B cell (primary cell): ENCODE data around the gene ZSCAN9. TPM values are rescaled to one million over a fixed set of nuclear protein-coding genes. Genes with fewer than 3 reads are reported as not detected.
A peak's percentile ranks its signal among the peaks of the same experiment; 100 is the strongest.

ENCODE experiments used
- ATAC-seq: fragments of 200-7000 bp; cut with Tn5 transposase; one replicate; pipeline ENCODE4 v1.10.0; 2021; ENCODE audit warnings: low read depth, mild to moderate bottlenecking, moderate number of reproducible peaks, moderate library complexity
- CTCF ChIA-PET: fragments of 350-600 bp; sonication (Branson Sonifier 250); formaldehyde crosslinking; loops from one replicate; lab custom pipeline; 2021; ENCODE audit warnings: antibody characterized with exemption, inconsistent platforms; lab: Charles Lee
- POLR2A ChIA-PET: fragments of 350-600 bp; sonication (Branson Sonifier 250); formaldehyde crosslinking; loops from one replicate; lab custom pipeline; 2021; ENCODE audit warnings: antibody characterized with exemption; lab: Charles Lee
- DNase-seq: peaks from one replicate; pipeline ENCODE4 v3.0.0; 2013
- H2AFZ ChIP-seq: 2 replicates; pipeline ENCODE4 v1.6.1; 2012; ENCODE audit warnings: mild to moderate bottlenecking, low read depth, low read length; ENCODE audit not compliant: insufficient read depth, poor library complexity, severe bottlenecking
- H3K27ac ChIP-seq, 2 donors: 1 replicate in 1 of 2; 2 replicates in 1 of 2; pipeline ENCODE4 v1.5.1; 2012 to 2013; ENCODE audit warnings: low read length in 2 of 2, mild to moderate bottlenecking in 2 of 2, moderate library complexity in 1 of 2
- H3K27me3 ChIP-seq, 4 experiments: fragments of 200-600 bp in 1 of 4; sonication (generic) in 1 of 4; replicated peaks in 1 of 4; 1 replicate in 2 of 4; 2 replicates in 2 of 4; pipeline versions ENCODE4 v1.6.1 to v1.7.0; 2013 to 2016; ENCODE audit warnings: low read length in 3 of 4, mild to moderate bottlenecking in 2 of 4, mixed read lengths in 1 of 4, moderate library complexity in 1 of 4; ENCODE audit not compliant: insufficient read depth in 4 of 4, control insufficient read depth in 3 of 4; ENCODE audit errors: control extremely low read depth in 1 of 4
- H3K36me3 ChIP-seq, 2 experiments: replicated peaks in 1 of 2; 1 replicate in 1 of 2; 2 replicates in 1 of 2; pipeline versions ENCODE4 v1.6.1 to v1.7.1; 2013; ENCODE audit warnings: low read length in 1 of 2; ENCODE audit not compliant: insufficient read depth in 2 of 2, control insufficient read depth in 1 of 2; ENCODE audit errors: control extremely low read depth in 1 of 2, extremely low read depth in 1 of 2
- H3K4me1 ChIP-seq, 2 donors: fragments of 200-600 bp in 1 of 2; sonication (generic) in 1 of 2; 1 replicate in 1 of 2; 2 replicates in 1 of 2; pipeline versions ENCODE4 v1.5.1 to v1.6.1; 2013 to 2017; ENCODE audit warnings: low read length in 2 of 2; ENCODE audit not compliant: control insufficient read depth in 2 of 2, insufficient read depth in 2 of 2
- H3K4me2 ChIP-seq: replicated peaks from 2 replicates; pipeline ENCODE3; 2012; ENCODE audit warnings: mild to moderate bottlenecking, low read depth, low read length; ENCODE audit not compliant: poor library complexity, severe bottlenecking
- H3K4me3 ChIP-seq, 5 experiments: fragments of 200-600 bp in 1 of 5; sonication (generic) in 1 of 5; 1 replicate in 3 of 5; 2 replicates in 2 of 5; pipeline versions ENCODE4 v1.5.1 to v1.7.0; 2011 to 2016; ENCODE audit warnings: low read length in 4 of 5, mild to moderate bottlenecking in 4 of 5, low read depth in 2 of 5, control low read depth in 1 of 5, moderate library complexity in 1 of 5; ENCODE audit not compliant: insufficient read depth in 1 of 5; ENCODE audit errors: control extremely low read depth in 1 of 5, extremely low read depth in 1 of 5
- H3K79me2 ChIP-seq: fragments of 200-600 bp; sonication (generic); one replicate; pipeline ENCODE4 v1.6.0; 2016; ENCODE audit warnings: low read length; ENCODE audit not compliant: control insufficient read depth, insufficient read depth
- H3K9ac ChIP-seq: fragments of 200-600 bp; sonication (generic); 2 replicates; pipeline ENCODE4 v1.6.1; 2017; ENCODE audit warnings: mild to moderate bottlenecking, low read length, moderate library complexity
- H3K9me3 ChIP-seq, 3 donors: one replicate each; pipeline versions ENCODE4 v1.6.1 to v1.7.1; 2013; ENCODE audit warnings: low read length in 2 of 3; ENCODE audit not compliant: control insufficient read depth in 2 of 3, insufficient read depth in 1 of 3; ENCODE audit errors: control extremely low read depth in 1 of 3
- H4K20me1 ChIP-seq: 2 replicates; pipeline ENCODE4 v1.6.0; 2012; ENCODE audit warnings: mild to moderate bottlenecking, low read length; ENCODE audit not compliant: insufficient read depth, control insufficient read depth, poor library complexity, severe bottlenecking
- H3K27ac Mint-ChIP-seq: one replicate; pipeline ENCODE4 v1.8.0; 2021; ENCODE audit warnings: mixed read lengths
- H3K27me3 Mint-ChIP-seq: one replicate; pipeline ENCODE4 v1.8.0; 2021; ENCODE audit warnings: mixed read lengths
- H3K4me1 Mint-ChIP-seq: one replicate; pipeline ENCODE4 v1.8.0; 2021; ENCODE audit warnings: mixed read lengths
- H3K4me3 Mint-ChIP-seq: one replicate; pipeline ENCODE4 v1.8.0; 2021; ENCODE audit warnings: mixed read lengths
- H3K9me3 Mint-ChIP-seq: one replicate; pipeline ENCODE4 v1.8.0; 2022; ENCODE audit warnings: mixed read lengths; ENCODE audit not compliant: insufficient read depth
- CTCF ChIP-seq: fragments of 200-600 bp; IDR thresholded peaks from one replicate; pipeline ENCODE4 v1.8.0; 2022; ENCODE audit warnings: antibody characterized with exemption, mild to moderate bottlenecking
- EZH2 ChIP-seq: IDR thresholded peaks from 2 replicates; pipeline ENCODE4 v1.6.1; 2012; ENCODE audit warnings: borderline replicate concordance, low read depth, mild to moderate bottlenecking, moderate library complexity, low read length; ENCODE audit not compliant: insufficient read depth, poor library complexity, severe bottlenecking
- WGBS: methylation state at CpG from one replicate; pipeline ENCODE4 v1.1.5; 2013; ENCODE audit warnings: missing lambda C conversion rate; ENCODE audit not compliant: insufficient coverage; 5-methylcytosine and 5-hydroxymethylcytosine counted together
- intact Hi-C: fragments of 100-400 bp; cut with micrococcal nuclease; formaldehyde crosslinking; loops from one replicate; pipeline ENCODE4 v1.10.0; 2022
- polyA plus RNA-seq: library from polyadenylated mRNA; depleted of rRNA; stranded (reverse); fragments of >200 nt; gene quantifications from 2 replicates; pipeline ENCODE4 v1.2.3, GENCODE V29; 2012
- total RNA-seq, 2 donors: library from RNA; stranded (reverse); fragments of 120-200 nt in 1 of 2; gene quantifications; 1 replicate in 1 of 2; 2 replicates in 1 of 2; pipeline versions ENCODE4 v1.2.3 to v1.2.4, GENCODE V29; 2013 to 2022

Gene ZSCAN9
- total and polyA plus RNA-seq, 2 donors (not counting 1 experiment from before 2014, with no cell fraction given) = 14.7 to 29.8 TPM

GRCh38 chr6:28248916-28249315 lies 23.8 kb downstream of the ZSCAN9 start:
- CTCF ChIA-PET = interaction anchor here (2.1 kb wide), 1 partner anchor 107 kb away, joined by 8 read pairs; no protein-coding TSS in a partner anchor

GRCh38 chr6:28250747-28251146 lies 25.7 kb downstream of the ZSCAN9 start:
- DNase-seq (no peak), ATAC-seq (no peak)
- Mint-ChIP-seq H3K4me1 (peaks cover 31% of the 10 kb centered on the region), H3K9me3 (no peaks in the 10 kb centered on the region), H3K4me3 (peak overlapping the region; percentile 82), H3K27ac (no peak overlapping the region), H3K27me3 (no peaks in the 10 kb centered on the region)
- 80% methylated on average over 2 of the region's 2 CpGs for WGBS
- Histone ChIP-seq H4K20me1 (no peaks in the 10 kb centered on the region), H3K79me2 (peaks cover 17% of the 10 kb centered on the region), H3K4me3 (peak overlapping the region in 1 of 5 experiments; percentile 99), H2AFZ (no peak overlapping the region), H3K4me2 (peak overlapping the region; percentile 90), H3K4me1 (peaks cover 14 to 20% of the 10 kb centered on the region in 2 donors), H3K27ac (no peak overlapping the region), H3K27me3 (peaks cover 0 to 3% (median 2%) of the 10 kb centered on the region in 4 experiments), H3K9me3 (peaks cover 0 to 4% (median 0%) of the 10 kb centered on the region in 3 donors), H3K36me3 (peaks cover 1 to 18% of the 10 kb centered on the region in 2 experiments), H3K9ac (no peak overlapping the region)
- ChIA-PET POLR2A (no interaction called here), CTCF (interaction anchor here (0.6 to 2.4 kb wide), 3 partner anchors 17 to 109 kb away, joined by 3 to 24 read pairs (median 8); partner anchors contain the start of genes ZKSCAN8 and ZSCAN26)
- TF ChIP-seq CTCF (no peak), EZH2 (no peak)
- intact Hi-C loops = no loop called here

More at GRCh38 chr6:28248916-28249315, 23.8 kb downstream of the ZSCAN9 start:
- no peaks in the 10 kb centered on the region for H3K9me3 Mint-ChIP-seq
- peaks cover 1 to 31% of the 10 kb centered on the region in 2 experiments for H3K36me3 ChIP-seq
- intact Hi-C loops = no loop called here
- peaks cover 31% of the 10 kb centered on the region for H3K4me1 Mint-ChIP-seq
- H3K4me2 ChIP-seq = no peak overlapping the region
- no peak overlapping the region for H3K4me3 ChIP-seq
- H3K79me2 ChIP-seq = peaks cover 17% of the 10 kb centered on the region
- H3K4me1 ChIP-seq = peaks cover 14 to 20% of the 10 kb centered on the region in 2 donors
- no peaks in the 10 kb centered on the region for H4K20me1 ChIP-seq
- no peak overlapping the region for H3K27ac ChIP-seq
- H3K27me3 ChIP-seq = no peaks in the 10 kb centered on the region
- no peak for DNase-seq
- no peak overlapping the region for H3K27ac Mint-ChIP-seq
- no peaks in the 10 kb centered on the region for H3K27me3 Mint-ChIP-seq
- no peak overlapping the region for H2AFZ ChIP-seq
- no peak for TF ChIP-seq EZH2
- no peak overlapping the region for H3K9ac ChIP-seq
- ATAC-seq = no peak
- H3K4me3 Mint-ChIP-seq = no peak overlapping the region
- 83% methylated on average over 1 of the region's 1 CpG for WGBS
- POLR2A ChIA-PET = no interaction called here
- peaks cover 0 to 4% (median 0%) of the 10 kb centered on the region in 3 donors for H3K9me3 ChIP-seq
